ENCODE data around the gene PLCH1. TPM values are rescaled to one million over a fixed set of nuclear protein-coding genes. Genes with fewer than 3 reads are reported as not detected.

PLCH1 gene
- total and polyA plus RNA-seq, 2 experiments from 2014 or later = 8.1 to 25.3 TPM

- Mint-ChIP-seq H3K9me3 (no peaks in the 10 kb centered on the region), H3K36me3 (ENCODE audit: low read depth) (no peaks in the 10 kb centered on the region), H3K27me3 (ENCODE audit: insufficient read depth, low read depth, poor library complexity) (no peaks in the 10 kb centered on the region), H3K27ac (no peak overlapping the region), H3K4me3 (no peak overlapping the region), H3K4me1 (no peaks in the 10 kb centered on the region)
- TF ChIP-seq NANOG (IDR thresholded peaks at IDR 0.05; ENCODE audit: borderline replicate concordance) = no peak
- TF ChIP-seq ZNF462 (CRISPR knock-in tag; IDR thresholded peaks at IDR 0.05) = no peak
- TF ChIP-seq CTCF (conservative IDR thresholded peaks at IDR 0.05; ENCODE audit: low read depth in 2 of 2) = no peak
- no peak for TF ChIP-seq POLR2AphosphoS5 (IDR thresholded peaks at IDR 0.05; ENCODE audit: low read depth)
- TF ChIP-seq EZH2 (IDR thresholded peaks at IDR 0.05; ENCODE audit: low read depth, unreplicated experiment) = no peak
- TF ChIP-seq REST (IDR thresholded peaks at IDR 0.05; ENCODE audit: unreplicated experiment) = no peak
- TF ChIP-seq STAT1 (IDR thresholded peaks at IDR 0.05; ENCODE audit: unreplicated experiment) = no peak
- no peak for TF ChIP-seq CREB1 (CRISPR knock-in tag; IDR thresholded peaks at IDR 0.05; ENCODE audit: low read depth)
- no peak for TF ChIP-seq ETS1 (IDR thresholded peaks at IDR 0.05)
- TF ChIP-seq ZNF331 (CRISPR knock-in tag; IDR thresholded peaks at IDR 0.05; ENCODE audit: low read depth) = no peak
- TF ChIP-seq EZH2phosphoT487 (IDR thresholded peaks at IDR 0.05; ENCODE audit: unreplicated experiment) = no peak
- no peak for TF ChIP-seq JUNB (IDR thresholded peaks at IDR 0.05; ENCODE audit: unreplicated experiment)
- no peak for TF ChIP-seq ZNF114 (CRISPR knock-in tag; IDR thresholded peaks at IDR 0.05)
- H3K27me3 ChIP-seq (ENCODE audit: insufficient read depth) = no peaks in the 10 kb centered on the region
- no peaks in the 10 kb centered on the region for H3K4me1 ChIP-seq (ENCODE audit: insufficient read depth)
- no peaks in the 10 kb centered on the region for H3F3A ChIP-seq (replicated peaks; ENCODE audit: low read depth)
- no peak overlapping the region for H3K4me3 ChIP-seq
- no peak overlapping the region for H2AFZ ChIP-seq
- no peaks in the 10 kb centered on the region for H3K79me2 ChIP-seq (replicated peaks; ENCODE audit: insufficient read depth)
- H3K4me2 ChIP-seq = no peak overlapping the region
- no peak for DNase-seq (ENCODE audit: low spot score)
- 0 out of 2 replicates have a peak, but pooled peaks cover 17% of the 10 kb centered on the region for H3K9me2 ChIP-seq (ENCODE audit: insufficient read depth)
- ATAC-seq = no peak
- H3K36me3 ChIP-seq (ENCODE audit: insufficient read depth) = no peaks in the 10 kb centered on the region
- H4K20me1 ChIP-seq (replicated peaks; ENCODE audit: insufficient read depth) = no peaks in the 10 kb centered on the region
- H3K27ac ChIP-seq (ENCODE audit: low read depth) = no peak overlapping the region
These were observed 302.8 kb downstream of the PLCH1 start for GRCh38 chr3:155442072-155442471.
